H9 (cell line): ENCODE measurements around the gene NONO. TPM values are rescaled to one million over a fixed set of nuclear protein-coding genes. Genes with fewer than 3 reads are reported as not detected.
A peak's percentile ranks its signal among the peaks of the same experiment; 100 is the strongest.

ENCODE experiments used
- DNase-seq: peaks from one replicate; pipeline ENCODE4 v3.0.0-alpha.2; 2017
- H2AFZ ChIP-seq: one replicate; pipeline ENCODE4 v1.6.1; 2013; ENCODE audit warnings: mild to moderate bottlenecking, low read length, control low read depth, moderate library complexity
- H2AK5ac ChIP-seq: 2 replicates; pipeline ENCODE4 v1.6.1; 2013; ENCODE audit warnings: low read length, control low read depth, mixed read lengths; ENCODE audit not compliant: insufficient read length
- H2BK120ac ChIP-seq: one replicate; pipeline ENCODE4 v1.6.1; 2013; ENCODE audit warnings: low read depth, mild to moderate bottlenecking, low read length, control low read depth, inconsistent platforms; ENCODE audit not compliant: poor library complexity, severe bottlenecking
- H2BK12ac ChIP-seq: 2 replicates; pipeline ENCODE4 v1.6.1; 2013; ENCODE audit warnings: low read length, control low read depth, mixed read lengths, low read depth; ENCODE audit not compliant: insufficient read length
- H2BK15ac ChIP-seq: 2 replicates; pipeline ENCODE4 v1.6.1; 2013; ENCODE audit warnings: low read depth, low read length, control low read depth
- H2BK20ac ChIP-seq: one replicate; pipeline ENCODE4 v1.6.1; 2013; ENCODE audit warnings: low read depth, mild to moderate bottlenecking, low read length, control low read depth, inconsistent platforms; ENCODE audit not compliant: poor library complexity, severe bottlenecking
- H2BK5ac ChIP-seq: 2 replicates; pipeline ENCODE4 v1.6.1; 2013; ENCODE audit warnings: low read length, control low read depth, mixed read lengths; ENCODE audit not compliant: insufficient read length
- H3K14ac ChIP-seq: 2 replicates; pipeline ENCODE4 v1.6.1; 2013; ENCODE audit warnings: low read length, control low read depth; ENCODE audit not compliant: insufficient read depth
- H3K18ac ChIP-seq: 2 replicates; pipeline ENCODE4 v1.6.1; 2013; ENCODE audit warnings: low read depth, mild to moderate bottlenecking, mixed read lengths, low read length, control low read depth; ENCODE audit not compliant: insufficient read length
- H3K23ac ChIP-seq: 2 replicates; pipeline ENCODE4 v1.6.1; 2013; ENCODE audit warnings: low read length, control low read depth, mixed read lengths, low read depth; ENCODE audit not compliant: insufficient read length
- H3K23me2 ChIP-seq: 2 replicates; pipeline ENCODE4 v1.6.1; 2013; ENCODE audit warnings: low read depth, mild to moderate bottlenecking, mixed read lengths, low read length, control low read depth; ENCODE audit not compliant: insufficient read length, poor library complexity, severe bottlenecking
- H3K27ac ChIP-seq: 2 replicates; pipeline ENCODE4 v1.5.1; 2013; ENCODE audit warnings: low read length, control low read depth, mixed read lengths, low read depth; ENCODE audit not compliant: insufficient read length
- H3K27me3 ChIP-seq: 2 replicates; pipeline ENCODE4 v1.6.1; 2013; ENCODE audit warnings: low read length, control low read depth, inconsistent platforms; ENCODE audit not compliant: insufficient read depth
- H3K4ac ChIP-seq: 2 replicates; pipeline ENCODE4 v1.6.1; 2013; ENCODE audit warnings: low read depth, mild to moderate bottlenecking, control low read depth, inconsistent platforms, low read length, moderate library complexity
- H3K4me1 ChIP-seq: 2 replicates; pipeline ENCODE4 v1.6.1; 2013; ENCODE audit warnings: low read length, control low read depth, inconsistent platforms; ENCODE audit not compliant: insufficient read depth
- H3K4me2 ChIP-seq: 2 replicates; pipeline ENCODE4 v1.6.1; 2013; ENCODE audit warnings: low read length, control low read depth, mixed read lengths; ENCODE audit not compliant: insufficient read length, insufficient read depth
- H3K56ac ChIP-seq: 2 replicates; pipeline ENCODE4 v1.6.1; 2013; ENCODE audit warnings: low read depth, mild to moderate bottlenecking, mixed read lengths, low read length, control low read depth; ENCODE audit not compliant: insufficient read length
- H3K79me1 ChIP-seq: 2 replicates; pipeline ENCODE4 v1.6.1; 2013; ENCODE audit warnings: low read depth, mild to moderate bottlenecking, moderate library complexity, low read length, control low read depth, inconsistent platforms; ENCODE audit not compliant: insufficient read depth, poor library complexity, severe bottlenecking
- H3K79me2 ChIP-seq: 2 replicates; pipeline ENCODE4 v1.6.1; 2013; ENCODE audit warnings: low read length, control low read depth, inconsistent platforms; ENCODE audit not compliant: insufficient read depth
- H3K9ac ChIP-seq: 2 replicates; pipeline ENCODE4 v1.6.1; 2013; ENCODE audit warnings: low read length, control low read depth, mixed read lengths; ENCODE audit not compliant: insufficient read length; ENCODE audit errors: extremely low read depth
- H3K9me3 ChIP-seq: one replicate; pipeline ENCODE4 v1.6.1; 2013; ENCODE audit warnings: low read depth, low read length, inconsistent platforms; ENCODE audit not compliant: control insufficient read depth
- H3T11ph ChIP-seq: one replicate; pipeline ENCODE4 v1.6.1; 2013; ENCODE audit warnings: mild to moderate bottlenecking, low read length, control low read depth, inconsistent platforms
- H4K20me1 ChIP-seq: one replicate; pipeline ENCODE4 v1.6.1; 2013; ENCODE audit not compliant: control insufficient read depth, insufficient read length, insufficient read depth
- H4K5ac ChIP-seq: 2 replicates; pipeline ENCODE4 v1.6.1; 2013; ENCODE audit warnings: low read depth, mild to moderate bottlenecking, mixed read lengths, low read length, control low read depth; ENCODE audit not compliant: insufficient read length
- H4K8ac ChIP-seq: replicated peaks from 2 replicates; pipeline ENCODE4 v1.6.1; 2013; ENCODE audit warnings: low read length, control low read depth, mixed read lengths, low read depth; ENCODE audit not compliant: insufficient read length
- H4K91ac ChIP-seq: 2 replicates; pipeline ENCODE4 v1.6.1; 2013; ENCODE audit warnings: low read depth, mild to moderate bottlenecking, moderate library complexity, mixed read lengths, low read length, control low read depth; ENCODE audit not compliant: insufficient read length
- H3K27ac Mint-ChIP-seq, 3 experiments: 2 replicates in 2 of 3; 3 replicates in 1 of 3; pipeline ENCODE4 v1.8.0; 2020 to 2021; ENCODE audit warnings: mixed read lengths in 3 of 3, mild to moderate bottlenecking in 1 of 3, moderate library complexity in 1 of 3
- H3K27me3 Mint-ChIP-seq: 2 replicates; pipeline ENCODE4 v1.8.0; 2021; ENCODE audit warnings: low read depth, mild to moderate bottlenecking, moderate library complexity, mixed read lengths
- H3K36me3 Mint-ChIP-seq, 3 experiments: 2 replicates in 2 of 3; 3 replicates in 1 of 3; pipeline ENCODE4 v1.8.0; 2020 to 2021; ENCODE audit warnings: low read depth in 3 of 3, mixed read lengths in 3 of 3; ENCODE audit not compliant: insufficient read depth in 1 of 3
- H3K4me1 Mint-ChIP-seq, 2 experiments: 2 replicates each; pipeline ENCODE4 v1.8.0; 2020; ENCODE audit warnings: mixed read lengths in 2 of 2
- H3K4me3 Mint-ChIP-seq, 2 experiments: 2 replicates in 1 of 2; 3 replicates in 1 of 2; pipeline ENCODE4 v1.8.0; 2020 to 2021; ENCODE audit warnings: mild to moderate bottlenecking in 2 of 2, mixed read lengths in 2 of 2, moderate library complexity in 1 of 2
- H3K9me3 Mint-ChIP-seq, 2 experiments: 2 replicates in 1 of 2; 3 replicates in 1 of 2; pipeline ENCODE4 v1.8.0; 2020; ENCODE audit warnings: mild to moderate bottlenecking in 2 of 2, mixed read lengths in 2 of 2, moderate library complexity in 1 of 2
- WGBS: extraction: QIAGEN DNeasy Blood & Tissue Kit; methylation state at CpG from one replicate; pipeline ENCODE4 v1.1.7; 2013; ENCODE audit warnings: missing lambda C conversion rate, low lambda C conversion rate, mixed read lengths; ENCODE audit not compliant: insufficient read length; ENCODE audit errors: extremely low coverage; 5-methylcytosine and 5-hydroxymethylcytosine counted together
- total RNA-seq: library from RNA; stranded (reverse); gene quantifications from 2 replicates; pipeline ENCODE4 v1.2.1, GENCODE V29; 2021
- TF ChIP-seq, protein P1 (sequence below): fragments of 200-600 bp; sonication (generic); conservative IDR thresholded peaks from 3 replicates; pipeline ENCODE4 v1.8.0; 2021; ENCODE audit warnings: antibody characterized with exemption, mild to moderate bottlenecking

The NONO gene
- total RNA-seq, 1 experiment from 2014 or later: 703 TPM

DNA sequence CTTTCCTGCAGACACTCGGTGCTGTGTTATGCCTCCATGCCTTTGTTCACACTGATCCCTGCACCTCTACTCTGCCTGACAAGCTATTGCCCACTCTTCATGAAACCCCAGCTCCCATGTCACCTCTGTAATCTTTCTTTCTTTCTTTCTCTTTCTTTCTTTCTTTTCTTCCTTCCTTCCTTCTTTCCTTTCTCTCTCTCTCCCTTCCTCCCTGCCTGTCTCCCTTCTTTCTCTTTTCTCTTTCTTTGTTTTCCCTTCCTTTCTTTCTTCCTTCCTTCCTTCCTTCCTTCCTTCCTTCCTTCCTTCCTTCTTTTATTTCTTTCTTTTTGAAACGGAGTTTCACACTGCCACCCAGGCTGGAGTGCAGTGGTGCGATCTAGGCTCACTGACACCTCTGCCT lies 48.0 kb upstream of the NONO start:
- no peak overlapping the region for H2BK12ac ChIP-seq
- no peak overlapping the region for H4K8ac ChIP-seq
- H3K14ac ChIP-seq: no peak overlapping the region
- H2BK5ac ChIP-seq: no peak overlapping the region
- H3K27ac Mint-ChIP-seq: no peak overlapping the region
- no peak overlapping the region for H3T11ph ChIP-seq
- H3K36me3 Mint-ChIP-seq: peaks cover 9 to 14% (median 14%) of the 10 kb centered on the region in 3 experiments
- H3K9ac ChIP-seq: no peak overlapping the region
- H4K20me1 ChIP-seq: no peaks in the 10 kb centered on the region
- DNase-seq: no peak
- H2AFZ ChIP-seq: no peak overlapping the region
- H3K27ac ChIP-seq: no peak overlapping the region
- H3K4me1 ChIP-seq: no peaks in the 10 kb centered on the region
- H3K56ac ChIP-seq: no peak overlapping the region
- H3K79me1 ChIP-seq: no peaks in the 10 kb centered on the region
- peak overlapping the region in 1 of 2 experiments; percentile 37; a peak in 2 of 5 replicates for H3K4me3 Mint-ChIP-seq
- H2BK20ac ChIP-seq: no peak overlapping the region
- no peak overlapping the region for H3K23ac ChIP-seq
- TF ChIP-seq, protein P1, sequence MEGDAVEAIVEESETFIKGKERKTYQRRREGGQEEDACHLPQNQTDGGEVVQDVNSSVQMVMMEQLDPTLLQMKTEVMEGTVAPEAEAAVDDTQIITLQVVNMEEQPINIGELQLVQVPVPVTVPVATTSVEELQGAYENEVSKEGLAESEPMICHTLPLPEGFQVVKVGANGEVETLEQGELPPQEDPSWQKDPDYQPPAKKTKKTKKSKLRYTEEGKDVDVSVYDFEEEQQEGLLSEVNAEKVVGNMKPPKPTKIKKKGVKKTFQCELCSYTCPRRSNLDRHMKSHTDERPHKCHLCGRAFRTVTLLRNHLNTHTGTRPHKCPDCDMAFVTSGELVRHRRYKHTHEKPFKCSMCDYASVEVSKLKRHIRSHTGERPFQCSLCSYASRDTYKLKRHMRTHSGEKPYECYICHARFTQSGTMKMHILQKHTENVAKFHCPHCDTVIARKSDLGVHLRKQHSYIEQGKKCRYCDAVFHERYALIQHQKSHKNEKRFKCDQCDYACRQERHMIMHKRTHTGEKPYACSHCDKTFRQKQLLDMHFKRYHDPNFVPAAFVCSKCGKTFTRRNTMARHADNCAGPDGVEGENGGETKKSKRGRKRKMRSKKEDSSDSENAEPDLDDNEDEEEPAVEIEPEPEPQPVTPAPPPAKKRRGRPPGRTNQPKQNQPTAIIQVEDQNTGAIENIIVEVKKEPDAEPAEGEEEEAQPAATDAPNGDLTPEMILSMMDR: no peak
- H4K91ac ChIP-seq: no peak overlapping the region
- no peaks in the 10 kb centered on the region for H3K23me2 ChIP-seq
- H4K5ac ChIP-seq: no peak overlapping the region
- no peak overlapping the region for H2BK120ac ChIP-seq
- peaks cover 59 to 71% of the 10 kb centered on the region in 2 experiments for H3K9me3 Mint-ChIP-seq
- no peak overlapping the region for H3K4ac ChIP-seq
- no peak overlapping the region for H2AK5ac ChIP-seq
- H3K27me3 Mint-ChIP-seq: no peaks in the 10 kb centered on the region
- no peak overlapping the region for H2BK15ac ChIP-seq
- no peaks in the 10 kb centered on the region for H3K79me2 ChIP-seq
- WGBS: no CpG with 5 or more reads among the region's 3 CpGs
- no peaks in the 10 kb centered on the region for H3K27me3 ChIP-seq
- H3K4me1 Mint-ChIP-seq: peaks cover 10 to 13% of the 10 kb centered on the region in 2 experiments
- H3K18ac ChIP-seq: no peak overlapping the region
- no peak overlapping the region for H3K4me2 ChIP-seq
- H3K9me3 ChIP-seq: peaks cover 22% of the 10 kb centered on the region
